OCI-M2 (cell line): ENCODE results near the gene HCFC2.
"Not testable (repeated sequence)": the region's sequence is repeated elsewhere in the genome, so short reads cannot be mapped to it uniquely, and the experiment has no call there.

ENCODE experiments used
- DNase-seq: peaks from one replicate; lab custom pipeline; 2025; ENCODE audit not compliant: unreplicated experiment; lab: John Stamatoyannopoulos, UW

The HCFC2 gene

GRCh38 chr12:104114834-104115586 lies 50.7 kb downstream of the HCFC2 start:
- not testable (repeated sequence) for DNase-seq

- DNase-seq: no peak
Observed at GRCh38 chr12:104115587-104115975, 51.2 kb downstream of the HCFC2 start.

DNA sequence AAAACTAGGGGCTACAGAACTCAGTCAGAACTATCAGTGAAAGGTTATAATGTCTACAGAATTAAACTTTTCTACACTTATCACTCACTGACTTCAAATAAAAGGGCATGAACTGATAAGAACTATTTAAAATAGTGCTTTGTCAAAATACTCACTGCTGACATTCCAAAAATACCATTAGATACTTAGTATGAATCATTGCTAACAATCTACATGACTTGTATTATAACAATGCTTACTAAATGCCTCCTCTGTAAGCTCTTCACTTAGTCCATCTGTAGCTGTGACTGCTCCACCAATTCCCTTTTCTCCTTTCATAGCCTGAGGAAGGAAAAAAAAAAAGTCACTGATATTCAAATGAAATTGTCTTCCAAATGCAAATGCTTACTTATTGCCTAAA lies 56.7 kb downstream of the HCFC2 start:
- no peak for DNase-seq

DNA sequence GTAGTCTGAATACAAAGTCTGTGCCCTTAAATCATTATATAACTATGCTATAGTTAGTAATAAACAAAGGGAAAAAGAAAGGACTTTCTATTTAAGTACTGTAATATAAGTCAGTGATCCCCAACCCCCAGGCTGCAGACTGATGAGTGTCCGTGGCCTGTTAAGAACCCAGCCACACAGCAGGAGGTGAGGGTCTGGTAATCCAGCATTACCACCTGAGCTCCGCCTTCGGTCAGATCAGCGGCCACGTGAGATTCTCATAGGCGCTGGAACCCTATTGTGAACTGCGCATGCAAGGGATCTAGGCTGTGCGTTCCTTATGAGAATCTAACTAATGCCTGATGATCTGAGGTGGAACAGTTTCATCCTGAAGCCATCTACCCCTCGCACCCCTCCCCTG lies 58.0 kb downstream of the HCFC2 start:
- no peak for DNase-seq

- no peak for DNase-seq
Observed at GRCh38 chr12:104126548-104126947, 62.2 kb downstream of the HCFC2 start.

GRCh38 chr12:104130760-104131159 lies 66.4 kb downstream of the HCFC2 start:
- no peak for DNase-seq

GRCh38 chr12:104131609-104132008 lies 67.3 kb downstream of the HCFC2 start:
- DNase-seq: no peak

DNA sequence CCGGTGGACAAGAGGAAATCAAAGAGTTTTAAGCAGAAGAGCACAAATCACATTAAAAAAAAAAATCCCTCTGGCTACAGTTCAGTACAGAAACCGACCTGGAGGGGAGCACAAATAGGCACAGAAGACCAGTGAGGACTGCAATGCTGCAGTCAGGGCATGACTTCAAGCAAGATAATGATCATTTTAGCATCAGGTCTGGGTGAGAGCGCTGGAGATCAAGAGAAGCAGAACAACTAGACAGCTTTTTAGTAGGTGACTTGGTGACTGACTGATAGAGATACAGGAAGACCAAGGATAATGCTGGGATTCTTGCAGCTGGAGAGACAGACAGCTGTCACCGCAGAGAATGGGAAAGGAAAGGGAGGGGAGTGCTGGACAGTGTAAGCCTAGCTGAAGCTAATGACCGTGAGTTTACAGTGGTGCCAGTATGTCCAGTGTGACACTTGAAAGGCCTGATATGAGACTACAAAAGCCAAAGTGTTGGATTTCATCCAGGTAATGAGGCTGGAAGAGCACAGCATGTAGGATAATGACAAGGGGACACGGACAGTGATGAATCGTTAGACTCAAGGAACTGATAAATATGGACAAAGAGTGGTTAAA lies 68.1 kb downstream of the HCFC2 start:
- no peak for DNase-seq

GRCh38 chr12:104133321-104133720 lies 69.0 kb downstream of the HCFC2 start:
- no peak for DNase-seq

DNA sequence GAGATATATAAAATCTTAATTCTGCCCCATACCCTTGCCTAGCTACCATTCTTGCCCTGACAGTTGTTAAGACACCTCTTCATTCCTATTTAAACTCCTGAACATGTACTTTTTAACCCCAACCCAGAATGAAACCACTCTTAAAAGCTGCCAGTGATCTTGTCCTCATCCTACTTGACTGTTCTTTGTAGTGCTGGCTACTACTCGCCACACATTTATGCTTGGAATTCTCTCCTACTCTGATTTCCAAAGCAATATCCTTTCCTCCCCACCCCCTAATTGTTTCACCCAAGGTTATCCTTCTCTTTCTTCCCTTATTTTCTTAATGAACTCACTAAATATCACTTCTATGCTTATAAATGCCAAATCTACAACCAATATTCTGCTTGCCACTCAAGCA lies 69.5 kb downstream of the HCFC2 start:
- DNase-seq: no peak

DNA sequence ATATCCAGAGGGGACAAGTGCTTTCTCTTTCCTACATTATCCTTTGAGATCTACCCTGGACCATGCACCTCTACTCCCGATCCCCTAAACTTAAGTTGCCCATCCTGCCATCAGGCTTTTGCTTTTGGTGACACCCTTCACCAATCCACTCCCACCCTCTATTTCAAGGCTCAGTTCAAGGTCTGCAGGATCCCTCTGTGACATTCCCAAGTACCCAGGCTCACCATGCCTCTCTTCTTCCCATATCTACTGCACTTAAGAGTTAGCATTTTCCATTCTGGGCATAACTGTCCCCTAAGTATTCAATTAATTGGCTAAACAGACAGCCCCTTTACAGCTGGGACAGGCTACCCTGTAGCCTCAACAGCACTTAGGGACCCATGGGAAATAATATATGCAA lies 70.6 kb downstream of the HCFC2 start:
- no peak for DNase-seq

- no peak for DNase-seq
Observed at GRCh38 chr12:104136577-104136976, 72.2 kb downstream of the HCFC2 start.

DNA sequence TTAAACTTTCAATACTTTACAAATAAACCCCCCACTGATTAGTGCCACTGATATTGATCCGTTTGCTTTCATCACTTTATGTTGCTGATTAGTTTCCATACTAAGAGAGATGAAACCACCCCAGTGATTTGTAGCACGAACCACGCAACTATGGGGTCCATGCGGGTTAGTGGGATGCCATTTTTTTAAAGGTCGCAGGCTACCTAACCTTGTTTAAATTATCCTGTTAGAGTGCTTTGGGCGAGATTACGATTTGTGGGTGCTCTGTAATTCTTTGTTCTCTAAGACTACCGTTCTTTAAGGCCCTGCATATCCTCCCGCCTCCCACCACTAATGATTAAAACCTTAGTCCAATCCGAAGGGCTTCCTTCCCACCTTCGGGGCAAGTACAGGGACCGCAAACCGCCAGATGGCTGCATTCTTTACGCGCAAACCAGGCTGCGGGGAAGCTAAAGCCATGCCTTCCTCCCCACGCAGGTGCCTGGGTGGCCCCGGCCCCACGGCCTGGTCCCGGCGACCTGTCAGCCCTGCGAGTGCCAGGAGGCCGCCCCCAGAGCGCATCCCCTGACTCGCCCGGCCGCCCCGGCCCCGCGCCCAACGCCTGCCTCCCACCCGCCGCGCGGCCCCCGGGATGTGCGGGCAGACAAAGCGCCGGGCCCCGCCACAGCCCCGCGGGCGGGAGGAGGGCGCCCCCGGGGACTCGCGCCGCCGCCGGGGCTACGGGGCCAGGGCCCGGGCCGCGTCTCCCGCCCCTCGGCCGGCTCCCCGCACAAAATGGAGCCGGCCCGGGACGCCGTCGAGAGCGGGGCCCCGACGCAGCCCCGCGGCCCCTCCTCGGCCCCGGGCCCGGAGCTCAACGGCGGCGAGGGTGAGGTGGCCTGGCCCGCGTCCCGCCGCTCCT lies 72.9 kb downstream of the HCFC2 start:
- no peak for DNase-seq

GRCh38 chr12:104137902-104138796 lies 73.8 kb downstream of the HCFC2 start, which contains the start of gene NFYB:
TSS of gene NFYB (minus strand) at chr12:104138210. CDS start at chr12:104135453, 2,757 bp downstream.
- peak; percentile 39 for DNase-seq

DNA sequence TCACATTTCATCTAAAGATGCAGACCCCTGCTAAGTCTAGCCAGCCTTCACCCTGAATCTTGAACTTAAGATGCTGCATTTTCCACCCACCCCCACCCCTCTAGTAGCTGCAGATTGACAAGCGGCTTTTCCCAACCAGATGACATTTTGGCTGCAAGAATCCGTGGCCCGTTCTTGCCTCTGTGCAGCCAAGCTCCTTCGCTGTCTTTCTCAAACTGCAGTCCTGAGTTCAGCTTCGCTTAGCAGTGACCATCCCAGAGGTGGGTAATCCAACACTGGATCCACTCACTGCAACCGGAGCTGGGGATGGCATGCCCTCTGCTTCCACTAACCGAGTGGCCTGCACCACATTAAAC lies 74.4 kb downstream of the HCFC2 start:
- no peak for DNase-seq

- no peak for DNase-seq
Observed at GRCh38 chr12:104142543-104142942, 78.2 kb downstream of the HCFC2 start.

GRCh38 chr12:104143002-104143401 lies 78.7 kb downstream of the HCFC2 start:
- no peak for DNase-seq

GRCh38 chr12:104143918-104144317 lies 79.6 kb downstream of the HCFC2 start:
- DNase-seq: no peak

- DNase-seq: no peak
Observed at GRCh38 chr12:104147346-104147745, 83.0 kb downstream of the HCFC2 start.

GRCh38 chr12:104150416-104150815 lies 86.1 kb downstream of the HCFC2 start:
- DNase-seq: no peak
